WTC11 (cell line): ENCODE data around the gene RAMP3. TPM values are rescaled to one million over a fixed set of nuclear protein-coding genes. Genes with fewer than 3 reads are reported as not detected.

ENCODE experiments used
- ATAC-seq: fragments of 200-7000 bp; cut with Tn5 transposase; 2 replicates; pipeline ENCODE4 v1.10.0; 2021; ENCODE audit warnings: mild to moderate bottlenecking, moderate library complexity
- CTCF ChIA-PET: fragments of 300-600 bp; sonication (Branson Sonifier 250); formaldehyde crosslinking; loops from one replicate; lab custom pipeline; 2021; ENCODE audit warnings: antibody characterized with exemption; lab: Charles Lee
- POLR2A ChIA-PET: fragments of 350-600 bp; sonication (Branson Sonifier 250); formaldehyde crosslinking; loops from one replicate; lab custom pipeline; 2021; ENCODE audit warnings: antibody characterized with exemption; lab: Charles Lee
- DNase-seq: peaks from one replicate; pipeline ENCODE4 v3.0.0; 2021; ENCODE audit warnings: low spot score
- H3K27ac Mint-ChIP-seq: 2 replicates; pipeline ENCODE4 v1.8.0; 2021; ENCODE audit warnings: mixed read lengths
- H3K27me3 Mint-ChIP-seq: 2 replicates; pipeline ENCODE4 v1.8.0; 2021; ENCODE audit warnings: low read depth, mild to moderate bottlenecking, moderate library complexity, mixed read lengths
- H3K36me3 Mint-ChIP-seq: 2 replicates; pipeline ENCODE4 v1.8.0; 2021; ENCODE audit warnings: mixed read lengths
- H3K4me1 Mint-ChIP-seq: 2 replicates; pipeline ENCODE4 v1.8.0; 2022; ENCODE audit warnings: mixed read lengths
- H3K4me3 Mint-ChIP-seq: 2 replicates; pipeline ENCODE4 v1.8.0; 2021; ENCODE audit warnings: mild to moderate bottlenecking, moderate library complexity, mixed read lengths
- H3K9me3 Mint-ChIP-seq: 2 replicates; pipeline ENCODE4 v1.8.0; 2021; ENCODE audit warnings: mixed read lengths
- ARID4B ChIP-seq: sonication (generic); formaldehyde crosslinking; IDR thresholded peaks from 2 replicates; pipeline ENCODE4 v1.8.0; 2023; ENCODE audit warnings: missing genetic modification reagents, mild to moderate bottlenecking, borderline replicate concordance
- CDX4 ChIP-seq: fragments of 250-450 bp; sonication (Bioruptor Pico); IDR thresholded peaks from 2 replicates; pipeline ENCODE4 v1.9.0; 2021; ENCODE audit warnings: moderate library complexity, mild to moderate bottlenecking, inconsistent platforms, borderline replicate concordance
- ESRRA ChIP-seq: sonication (generic); formaldehyde crosslinking; IDR thresholded peaks from 2 replicates; pipeline ENCODE4 v1.8.1; 2022; ENCODE audit warnings: mild to moderate bottlenecking, missing genetic modification reagents, borderline replicate concordance
- IRF2 ChIP-seq: sonication (generic); formaldehyde crosslinking; IDR thresholded peaks from 2 replicates; pipeline ENCODE4 v1.8.0; 2022; ENCODE audit warnings: low read depth, missing genetic modification reagents, borderline replicate concordance
- MLX ChIP-seq: sonication (generic); formaldehyde crosslinking; IDR thresholded peaks from 2 replicates; pipeline ENCODE4 v1.8.1; 2023; ENCODE audit warnings: mild to moderate bottlenecking, missing genetic modification reagents, moderate library complexity
- NFYB ChIP-seq: sonication (generic); formaldehyde crosslinking; conservative IDR thresholded peaks from 2 replicates; pipeline ENCODE4 v1.8.0; 2022; ENCODE audit warnings: low read depth, missing genetic modification reagents
- NR1H2 ChIP-seq: sonication (generic); formaldehyde crosslinking; IDR thresholded peaks from 2 replicates; pipeline ENCODE4 v1.9.0; 2021; ENCODE audit warnings: mild to moderate bottlenecking, moderate library complexity, missing genetic modification reagents
- NR3C1 ChIP-seq: sonication (generic); formaldehyde crosslinking; conservative IDR thresholded peaks from 2 replicates; pipeline ENCODE4 v1.8.1; 2023; ENCODE audit warnings: low read depth, mild to moderate bottlenecking, missing genetic modification reagents
- OVOL2 ChIP-seq: fragments of 250-450 bp; sonication (Bioruptor Pico); IDR thresholded peaks from 2 replicates; pipeline ENCODE4 v1.9.0; 2021; ENCODE audit warnings: mild to moderate bottlenecking, borderline replicate concordance
- PRDM15 ChIP-seq: sonication (generic); formaldehyde crosslinking; IDR thresholded peaks from 2 replicates; pipeline ENCODE4 v1.8.0; 2022; ENCODE audit warnings: missing genetic modification reagents
- PREB ChIP-seq: sonication (generic); formaldehyde crosslinking; IDR thresholded peaks from 2 replicates; pipeline ENCODE4 v1.8.1; 2022; ENCODE audit warnings: mild to moderate bottlenecking, missing genetic modification reagents, moderate library complexity, borderline replicate concordance
- SOX15 ChIP-seq: fragments of 250-450 bp; sonication (Bioruptor Pico); IDR thresholded peaks from 2 replicates; pipeline ENCODE4 v1.9.0; 2021; ENCODE audit warnings: mild to moderate bottlenecking
- TP53 ChIP-seq: sonication (generic); formaldehyde crosslinking; IDR thresholded peaks from 2 replicates; pipeline ENCODE4 v1.8.1; 2023; ENCODE audit warnings: mild to moderate bottlenecking, missing genetic modification reagents
- ZNF219 ChIP-seq: sonication (generic); formaldehyde crosslinking; IDR thresholded peaks from 2 replicates; pipeline ENCODE4 v1.8.0; 2023; ENCODE audit warnings: missing genetic modification reagents, mild to moderate bottlenecking, borderline replicate concordance
- ZNF317 ChIP-seq: sonication (generic); formaldehyde crosslinking; IDR thresholded peaks from 2 replicates; pipeline ENCODE4 v1.8.1; 2023; ENCODE audit warnings: low read depth, mild to moderate bottlenecking, moderate library complexity, missing genetic modification reagents, borderline replicate concordance
- total RNA-seq: library from RNA; stranded (reverse); gene quantifications from 3 replicates; pipeline ENCODE4 v1.2.3, GENCODE V29; 2021
- TF ChIP-seq, protein P1 (sequence below): fragments of 250-450 bp; sonication (Bioruptor Pico); IDR thresholded peaks from 2 replicates; pipeline ENCODE4 v1.9.0; 2021; ENCODE audit warnings: mild to moderate bottlenecking
- TF ChIP-seq, protein P2 (sequence below): fragments of 250-450 bp; sonication (Bioruptor Pico); conservative IDR thresholded peaks from 2 replicates; pipeline ENCODE4 v1.9.0; 2021; ENCODE audit warnings: mild to moderate bottlenecking

RAMP3 gene
- total RNA-seq, 1 experiment from 2014 or later: 0.85 TPM

- TF ChIP-seq CDX4 (CRISPR knock-in tag) (no peak), IRF2 (CRISPR knock-in tag) (no peak), ZNF317 (no peak), ESRRA (CRISPR knock-in tag) (no peak), OVOL2 (CRISPR knock-in tag) (no peak), PREB (no peak), MLX (CRISPR knock-in tag) (no peak), NFYB (no peak), NR3C1 (no peak), NR1H2 (CRISPR knock-in tag) (no peak)
- TF ChIP-seq, protein P1, sequence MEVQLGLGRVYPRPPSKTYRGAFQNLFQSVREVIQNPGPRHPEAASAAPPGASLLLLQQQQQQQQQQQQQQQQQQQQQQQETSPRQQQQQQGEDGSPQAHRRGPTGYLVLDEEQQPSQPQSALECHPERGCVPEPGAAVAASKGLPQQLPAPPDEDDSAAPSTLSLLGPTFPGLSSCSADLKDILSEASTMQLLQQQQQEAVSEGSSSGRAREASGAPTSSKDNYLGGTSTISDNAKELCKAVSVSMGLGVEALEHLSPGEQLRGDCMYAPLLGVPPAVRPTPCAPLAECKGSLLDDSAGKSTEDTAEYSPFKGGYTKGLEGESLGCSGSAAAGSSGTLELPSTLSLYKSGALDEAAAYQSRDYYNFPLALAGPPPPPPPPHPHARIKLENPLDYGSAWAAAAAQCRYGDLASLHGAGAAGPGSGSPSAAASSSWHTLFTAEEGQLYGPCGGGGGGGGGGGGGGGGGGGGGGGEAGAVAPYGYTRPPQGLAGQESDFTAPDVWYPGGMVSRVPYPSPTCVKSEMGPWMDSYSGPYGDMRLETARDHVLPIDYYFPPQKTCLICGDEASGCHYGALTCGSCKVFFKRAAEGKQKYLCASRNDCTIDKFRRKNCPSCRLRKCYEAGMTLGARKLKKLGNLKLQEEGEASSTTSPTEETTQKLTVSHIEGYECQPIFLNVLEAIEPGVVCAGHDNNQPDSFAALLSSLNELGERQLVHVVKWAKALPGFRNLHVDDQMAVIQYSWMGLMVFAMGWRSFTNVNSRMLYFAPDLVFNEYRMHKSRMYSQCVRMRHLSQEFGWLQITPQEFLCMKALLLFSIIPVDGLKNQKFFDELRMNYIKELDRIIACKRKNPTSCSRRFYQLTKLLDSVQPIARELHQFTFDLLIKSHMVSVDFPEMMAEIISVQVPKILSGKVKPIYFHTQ (CRISPR knock-in tag): no peak
Measured at GRCh38 chr7:45138433-45139267, 18.9 kb upstream of the RAMP3 start (continued).

DNA sequence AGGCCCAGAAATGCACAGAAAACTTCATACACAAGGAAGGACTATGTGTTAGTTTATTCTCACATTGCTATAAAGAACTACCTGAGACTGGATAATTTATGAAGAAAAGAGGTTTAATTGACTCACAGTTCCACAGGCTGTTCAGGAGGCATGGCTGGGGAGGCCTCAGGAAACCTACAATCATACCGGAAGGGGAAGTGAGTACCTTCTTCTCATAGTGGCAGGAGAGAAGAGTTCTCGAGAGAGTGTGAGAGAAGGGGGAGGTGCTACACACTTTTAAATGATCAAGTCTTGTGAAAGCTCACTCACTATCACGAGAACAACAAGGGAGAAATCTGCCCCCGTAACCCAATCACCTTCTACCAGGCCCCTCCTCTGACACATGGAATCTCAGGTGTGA lies 16.8 kb upstream of the RAMP3 start:
- H3K4me3 Mint-ChIP-seq: no peak overlapping the region
- H3K27ac Mint-ChIP-seq: no peak overlapping the region
- ChIA-PET CTCF (interaction anchor here (1.0 kb wide), 1 partner anchor 167 kb away, joined by 3 read pairs; no protein-coding TSS in a partner anchor), POLR2A (no interaction called here)
- no peak for DNase-seq
- no peak for ATAC-seq
- H3K4me1 Mint-ChIP-seq: peaks cover 2% of the 10 kb centered on the region
- no peaks in the 10 kb centered on the region for H3K36me3 Mint-ChIP-seq
- no peaks in the 10 kb centered on the region; the same call in 1 of the 2 replicates for H3K27me3 Mint-ChIP-seq
- H3K9me3 Mint-ChIP-seq: no peaks in the 10 kb centered on the region
- no peak for TF ChIP-seq NFYB
- TF ChIP-seq MLX (CRISPR knock-in tag): no peak
- TF ChIP-seq TP53 (CRISPR knock-in tag): no peak
- no peak for TF ChIP-seq ESRRA (CRISPR knock-in tag)
- no peak for TF ChIP-seq ZNF219 (CRISPR knock-in tag)
- no peak for TF ChIP-seq OVOL2 (CRISPR knock-in tag)
- TF ChIP-seq, protein P2, sequence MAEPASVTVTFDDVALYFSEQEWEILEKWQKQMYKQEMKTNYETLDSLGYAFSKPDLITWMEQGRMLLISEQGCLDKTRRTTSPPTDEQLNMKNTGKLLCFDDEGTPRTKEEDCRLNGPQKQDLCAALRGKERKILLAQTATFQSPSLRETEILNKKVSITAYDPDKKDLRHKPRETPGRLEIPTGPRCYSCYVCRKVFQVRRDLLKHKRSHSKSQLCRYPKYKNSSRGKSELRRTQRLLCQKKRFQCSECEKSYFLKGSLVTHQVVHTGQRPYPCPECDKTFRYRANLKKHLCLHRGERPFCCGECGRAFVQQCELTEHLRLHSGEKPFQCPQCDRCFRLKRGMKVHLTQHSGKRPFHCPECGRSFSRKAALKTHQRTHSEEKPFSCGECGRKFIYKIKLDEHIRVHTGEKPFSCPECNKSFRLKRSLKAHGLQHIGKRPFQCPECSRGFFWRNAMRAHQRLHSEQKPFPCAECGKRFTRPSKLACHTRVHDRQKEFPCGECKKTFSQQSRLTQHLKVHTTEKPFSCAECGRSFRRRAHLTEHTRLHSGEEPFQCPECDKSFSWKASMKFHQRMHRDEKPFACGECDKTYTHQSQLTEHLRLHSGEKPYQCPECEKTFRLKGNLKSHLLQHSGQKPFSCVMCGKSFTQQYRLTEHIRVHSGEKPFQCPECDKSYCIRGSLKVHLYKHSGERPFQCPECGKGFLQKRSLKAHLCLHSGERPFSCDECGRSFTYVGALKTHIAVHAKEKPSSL: no peak
- TF ChIP-seq ARID4B (CRISPR knock-in tag): no peak
- no peak for TF ChIP-seq SOX15
- no peak for TF ChIP-seq PRDM15 (CRISPR knock-in tag)
